H9 (cell line): ENCODE measurements around the gene GPC6. TPM values are rescaled to one million over a fixed set of nuclear protein-coding genes. Genes with fewer than 3 reads are reported as not detected.

ENCODE experiments used
- DNase-seq: peaks from one replicate; pipeline ENCODE4 v3.0.0-alpha.2; 2017
- H2AFZ ChIP-seq: one replicate; pipeline ENCODE4 v1.6.1; 2013; ENCODE audit warnings: mild to moderate bottlenecking, low read length, control low read depth, moderate library complexity
- H2AK5ac ChIP-seq: 2 replicates; pipeline ENCODE4 v1.6.1; 2013; ENCODE audit warnings: low read length, control low read depth, mixed read lengths; ENCODE audit not compliant: insufficient read length
- H2BK120ac ChIP-seq: one replicate; pipeline ENCODE4 v1.6.1; 2013; ENCODE audit warnings: low read depth, mild to moderate bottlenecking, low read length, control low read depth, inconsistent platforms; ENCODE audit not compliant: poor library complexity, severe bottlenecking
- H2BK12ac ChIP-seq: 2 replicates; pipeline ENCODE4 v1.6.1; 2013; ENCODE audit warnings: low read length, control low read depth, mixed read lengths, low read depth; ENCODE audit not compliant: insufficient read length
- H2BK15ac ChIP-seq: 2 replicates; pipeline ENCODE4 v1.6.1; 2013; ENCODE audit warnings: low read depth, low read length, control low read depth
- H2BK20ac ChIP-seq: one replicate; pipeline ENCODE4 v1.6.1; 2013; ENCODE audit warnings: low read depth, mild to moderate bottlenecking, low read length, control low read depth, inconsistent platforms; ENCODE audit not compliant: poor library complexity, severe bottlenecking
- H2BK5ac ChIP-seq: 2 replicates; pipeline ENCODE4 v1.6.1; 2013; ENCODE audit warnings: low read length, control low read depth, mixed read lengths; ENCODE audit not compliant: insufficient read length
- H3K14ac ChIP-seq: 2 replicates; pipeline ENCODE4 v1.6.1; 2013; ENCODE audit warnings: low read length, control low read depth; ENCODE audit not compliant: insufficient read depth
- H3K18ac ChIP-seq: 2 replicates; pipeline ENCODE4 v1.6.1; 2013; ENCODE audit warnings: low read depth, mild to moderate bottlenecking, mixed read lengths, low read length, control low read depth; ENCODE audit not compliant: insufficient read length
- H3K23ac ChIP-seq: 2 replicates; pipeline ENCODE4 v1.6.1; 2013; ENCODE audit warnings: low read length, control low read depth, mixed read lengths, low read depth; ENCODE audit not compliant: insufficient read length
- H3K23me2 ChIP-seq: 2 replicates; pipeline ENCODE4 v1.6.1; 2013; ENCODE audit warnings: low read depth, mild to moderate bottlenecking, mixed read lengths, low read length, control low read depth; ENCODE audit not compliant: insufficient read length, poor library complexity, severe bottlenecking
- H3K27ac ChIP-seq: 2 replicates; pipeline ENCODE4 v1.5.1; 2013; ENCODE audit warnings: low read length, control low read depth, mixed read lengths, low read depth; ENCODE audit not compliant: insufficient read length
- H3K27me3 ChIP-seq: 2 replicates; pipeline ENCODE4 v1.6.1; 2013; ENCODE audit warnings: low read length, control low read depth, inconsistent platforms; ENCODE audit not compliant: insufficient read depth
- H3K4ac ChIP-seq: 2 replicates; pipeline ENCODE4 v1.6.1; 2013; ENCODE audit warnings: low read depth, mild to moderate bottlenecking, control low read depth, inconsistent platforms, low read length, moderate library complexity
- H3K4me1 ChIP-seq: 2 replicates; pipeline ENCODE4 v1.6.1; 2013; ENCODE audit warnings: low read length, control low read depth, inconsistent platforms; ENCODE audit not compliant: insufficient read depth
- H3K4me2 ChIP-seq: 2 replicates; pipeline ENCODE4 v1.6.1; 2013; ENCODE audit warnings: low read length, control low read depth, mixed read lengths; ENCODE audit not compliant: insufficient read length, insufficient read depth
- H3K56ac ChIP-seq: 2 replicates; pipeline ENCODE4 v1.6.1; 2013; ENCODE audit warnings: low read depth, mild to moderate bottlenecking, mixed read lengths, low read length, control low read depth; ENCODE audit not compliant: insufficient read length
- H3K79me1 ChIP-seq: 2 replicates; pipeline ENCODE4 v1.6.1; 2013; ENCODE audit warnings: low read depth, mild to moderate bottlenecking, moderate library complexity, low read length, control low read depth, inconsistent platforms; ENCODE audit not compliant: insufficient read depth, poor library complexity, severe bottlenecking
- H3K79me2 ChIP-seq: 2 replicates; pipeline ENCODE4 v1.6.1; 2013; ENCODE audit warnings: low read length, control low read depth, inconsistent platforms; ENCODE audit not compliant: insufficient read depth
- H3K9ac ChIP-seq: 2 replicates; pipeline ENCODE4 v1.6.1; 2013; ENCODE audit warnings: low read length, control low read depth, mixed read lengths; ENCODE audit not compliant: insufficient read length; ENCODE audit errors: extremely low read depth
- H3K9me3 ChIP-seq: one replicate; pipeline ENCODE4 v1.6.1; 2013; ENCODE audit warnings: low read depth, low read length, inconsistent platforms; ENCODE audit not compliant: control insufficient read depth
- H3T11ph ChIP-seq: one replicate; pipeline ENCODE4 v1.6.1; 2013; ENCODE audit warnings: mild to moderate bottlenecking, low read length, control low read depth, inconsistent platforms
- H4K20me1 ChIP-seq: one replicate; pipeline ENCODE4 v1.6.1; 2013; ENCODE audit not compliant: control insufficient read depth, insufficient read length, insufficient read depth
- H4K5ac ChIP-seq: 2 replicates; pipeline ENCODE4 v1.6.1; 2013; ENCODE audit warnings: low read depth, mild to moderate bottlenecking, mixed read lengths, low read length, control low read depth; ENCODE audit not compliant: insufficient read length
- H4K8ac ChIP-seq: replicated peaks from 2 replicates; pipeline ENCODE4 v1.6.1; 2013; ENCODE audit warnings: low read length, control low read depth, mixed read lengths, low read depth; ENCODE audit not compliant: insufficient read length
- H4K91ac ChIP-seq: 2 replicates; pipeline ENCODE4 v1.6.1; 2013; ENCODE audit warnings: low read depth, mild to moderate bottlenecking, moderate library complexity, mixed read lengths, low read length, control low read depth; ENCODE audit not compliant: insufficient read length
- H3K27ac Mint-ChIP-seq, 3 experiments: 2 replicates in 2 of 3; 3 replicates in 1 of 3; pipeline ENCODE4 v1.8.0; 2020 to 2021; ENCODE audit warnings: mixed read lengths in 3 of 3, mild to moderate bottlenecking in 1 of 3, moderate library complexity in 1 of 3
- H3K27me3 Mint-ChIP-seq: 2 replicates; pipeline ENCODE4 v1.8.0; 2021; ENCODE audit warnings: low read depth, mild to moderate bottlenecking, moderate library complexity, mixed read lengths
- H3K36me3 Mint-ChIP-seq, 3 experiments: 2 replicates in 2 of 3; 3 replicates in 1 of 3; pipeline ENCODE4 v1.8.0; 2020 to 2021; ENCODE audit warnings: low read depth in 3 of 3, mixed read lengths in 3 of 3; ENCODE audit not compliant: insufficient read depth in 1 of 3
- H3K4me1 Mint-ChIP-seq, 2 experiments: 2 replicates each; pipeline ENCODE4 v1.8.0; 2020; ENCODE audit warnings: mixed read lengths in 2 of 2
- H3K4me3 Mint-ChIP-seq, 2 experiments: 2 replicates in 1 of 2; 3 replicates in 1 of 2; pipeline ENCODE4 v1.8.0; 2020 to 2021; ENCODE audit warnings: mild to moderate bottlenecking in 2 of 2, mixed read lengths in 2 of 2, moderate library complexity in 1 of 2
- H3K9me3 Mint-ChIP-seq, 2 experiments: 2 replicates in 1 of 2; 3 replicates in 1 of 2; pipeline ENCODE4 v1.8.0; 2020; ENCODE audit warnings: mild to moderate bottlenecking in 2 of 2, mixed read lengths in 2 of 2, moderate library complexity in 1 of 2
- CTCF ChIP-seq: fragments of 200-600 bp; sonication (generic); conservative IDR thresholded peaks from 3 replicates; pipeline ENCODE4 v1.8.0; 2021; ENCODE audit warnings: antibody characterized with exemption, mild to moderate bottlenecking
- WGBS: extraction: QIAGEN DNeasy Blood & Tissue Kit; methylation state at CpG from one replicate; pipeline ENCODE4 v1.1.7; 2013; ENCODE audit warnings: missing lambda C conversion rate, low lambda C conversion rate, mixed read lengths; ENCODE audit not compliant: insufficient read length; ENCODE audit errors: extremely low coverage; 5-methylcytosine and 5-hydroxymethylcytosine counted together
- total RNA-seq: library from RNA; stranded (reverse); gene quantifications from 2 replicates; pipeline ENCODE4 v1.2.1, GENCODE V29; 2021

Gene GPC6
- total RNA-seq, 1 experiment from 2014 or later = 15.6 TPM

DNA sequence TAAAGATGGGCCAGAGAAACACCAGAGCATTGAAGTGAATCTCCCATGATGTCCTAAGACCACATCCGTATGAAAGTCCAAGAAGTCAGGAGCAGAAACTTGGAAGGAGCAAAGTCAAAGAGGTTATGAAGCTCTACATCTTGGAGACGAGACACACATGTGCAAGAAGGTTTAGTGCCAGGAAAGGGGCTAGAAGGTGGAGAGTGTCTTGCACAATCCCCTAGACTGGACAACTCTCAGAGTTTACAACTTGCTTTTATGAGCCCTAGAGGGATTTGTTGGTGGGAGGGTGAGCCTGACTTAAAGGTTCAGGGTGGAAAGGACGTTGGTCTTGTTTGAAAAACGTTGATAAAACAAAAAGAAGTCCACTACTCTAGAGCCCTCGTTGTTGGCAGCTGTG is 150.6 kb downstream of the GPC6 start:
- no peak overlapping the region for H4K5ac ChIP-seq
- H2AK5ac ChIP-seq = no peak overlapping the region
- H3K4me2 ChIP-seq = no peak overlapping the region
- no peaks in the 10 kb centered on the region for H4K20me1 ChIP-seq
- H3K4me1 Mint-ChIP-seq = peaks cover 2 to 4% of the 10 kb centered on the region in 2 experiments; a peak in 3 of 4 replicates
- no peak overlapping the region for H3K23ac ChIP-seq
- H2BK20ac ChIP-seq = peak overlapping the region; percentile 45
- H2BK5ac ChIP-seq = no peak overlapping the region
- no peak overlapping the region for H2BK120ac ChIP-seq
- H3K27me3 ChIP-seq = no peaks in the 10 kb centered on the region
- H3T11ph ChIP-seq = no peak overlapping the region
- no peak for DNase-seq
- no peak overlapping the region for H3K4me3 Mint-ChIP-seq
- no peaks in the 10 kb centered on the region for H3K9me3 Mint-ChIP-seq
- H3K27me3 Mint-ChIP-seq = no peaks in the 10 kb centered on the region
- H3K27ac ChIP-seq = no peak overlapping the region
- no peak overlapping the region for H3K56ac ChIP-seq
- H2BK15ac ChIP-seq = no peak overlapping the region
- no peak overlapping the region for H2AFZ ChIP-seq
- no peak overlapping the region for H2BK12ac ChIP-seq
- no peak overlapping the region for H4K8ac ChIP-seq
- H3K27ac Mint-ChIP-seq = peak overlapping the region in 2 of 3 experiments; percentile 9 to 25; a peak in 2 of 7 replicates
- H4K91ac ChIP-seq = no peak overlapping the region
- no peaks in the 10 kb centered on the region for H3K23me2 ChIP-seq
- H3K4ac ChIP-seq = no peak overlapping the region
- no peaks in the 10 kb centered on the region for H3K9me3 ChIP-seq
- H3K36me3 Mint-ChIP-seq = no peaks in the 10 kb centered on the region
- TF ChIP-seq CTCF = no peak
- H3K9ac ChIP-seq = no peak overlapping the region
- no peak overlapping the region for H3K18ac ChIP-seq
- H3K14ac ChIP-seq = no peak overlapping the region
- H3K79me2 ChIP-seq = peaks cover 1% of the 10 kb centered on the region; the same call in 1 of the 2 replicates
- no peaks in the 10 kb centered on the region for H3K79me1 ChIP-seq
- H3K4me1 ChIP-seq = no peaks in the 10 kb centered on the region
- no CpG with 5 or more reads among the region's 5 CpGs for WGBS
